Measurements from ENCODE around the gene TWSG1. TPM values are rescaled to one million over a fixed set of nuclear protein-coding genes. Genes with fewer than 3 reads are reported as not detected.
A peak's percentile ranks its signal among the peaks of the same experiment; 100 is the strongest.

Gene TWSG1
- total RNA-seq, 3 donors from 2014 or later: 34.4 to 45.9 (median 42.7) TPM

DNA sequence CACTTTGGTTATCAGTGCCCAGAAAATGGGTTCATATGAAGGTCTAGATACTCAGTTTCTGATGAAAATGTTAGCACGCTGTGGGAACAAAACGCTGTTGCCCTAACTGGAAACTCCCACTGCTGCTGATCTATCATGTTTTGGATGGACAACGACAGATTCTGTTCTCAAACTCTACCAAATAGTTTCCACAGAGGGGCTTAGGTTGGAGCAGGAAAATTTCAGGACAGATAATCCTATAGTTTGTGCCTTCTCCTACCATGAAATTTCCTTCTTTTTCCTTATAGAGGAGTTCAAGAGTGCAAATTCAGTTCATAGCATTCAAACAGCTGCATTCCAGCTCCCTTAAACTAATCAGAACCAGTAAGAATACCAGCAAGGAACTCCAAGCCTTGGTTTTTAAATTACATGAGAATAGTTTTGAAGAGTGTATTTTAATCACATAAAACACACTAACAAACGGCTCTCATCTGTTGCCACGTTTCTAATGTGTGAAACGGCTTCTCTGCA lies 82.0 kb downstream of the TWSG1 start:
- no peaks in the 10 kb centered on the region for H3K27me3 ChIP-seq
- H3K4me1 ChIP-seq: peaks cover 0 to 4% of the 10 kb centered on the region in 2 donors
- TF ChIP-seq POLR2AphosphoS5 (IDR thresholded peaks at IDR 0.05) (no peak), POLR2A (IDR thresholded peaks at IDR 0.05) (no peak), CTCF (IDR thresholded peaks at IDR 0.05) (no peak)
- H3K27ac ChIP-seq: peak overlapping the region; percentile 12 to 70
- DNase-seq (ENCODE audit: low spot score in 2 of 2): no peak
- intact Hi-C loops (cut with DNase I; ENCODE audit: low total_unique reads): no loop called here
- H3K9me3 ChIP-seq: no peaks in the 10 kb centered on the region
- H3K4me3 ChIP-seq: peak overlapping the region in 2 of 3 donors; percentile 24 to 44
- no peaks in the 10 kb centered on the region for H3K36me3 ChIP-seq

DNA sequence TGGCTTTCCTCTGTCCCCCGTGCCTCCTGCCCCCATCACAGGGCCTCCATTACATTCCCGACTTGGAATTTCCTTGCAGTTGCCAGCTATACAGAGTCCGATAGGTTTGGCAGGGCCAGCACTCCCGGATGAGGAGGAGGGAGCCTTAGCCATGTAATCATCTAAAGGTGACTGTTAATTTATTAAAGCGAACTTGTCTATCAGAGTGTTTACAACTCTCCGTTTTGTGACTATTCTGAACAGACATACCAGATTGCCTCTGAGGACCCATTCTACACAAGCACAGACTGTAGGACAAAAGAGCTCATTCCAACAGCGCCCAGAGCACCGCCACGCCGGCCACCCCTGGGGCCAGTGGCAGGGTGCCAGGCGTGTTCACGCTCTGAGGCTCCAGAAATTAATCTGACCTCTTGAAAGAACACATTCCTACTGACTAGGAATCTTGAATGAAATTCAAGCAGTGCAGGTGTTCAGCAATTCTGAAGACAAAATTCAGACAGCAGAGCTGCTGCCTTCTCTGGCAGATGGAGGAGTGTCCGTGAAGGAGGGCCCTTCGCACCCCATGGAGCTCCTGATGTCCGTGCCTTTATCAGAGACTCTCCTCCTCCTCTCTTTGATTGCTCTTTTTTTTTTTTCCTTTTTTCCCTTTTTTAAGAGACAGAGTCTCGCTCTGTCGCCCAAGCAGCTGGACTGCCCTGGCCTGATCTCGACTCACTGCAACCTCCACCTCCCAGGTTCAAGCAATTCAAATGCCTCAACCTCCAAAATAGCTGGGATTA lies 82.7 kb downstream of the TWSG1 start:
- intact Hi-C loops (cut with DNase I; ENCODE audit: low total_unique reads): no loop called here
- peaks cover 0 to 4% of the 10 kb centered on the region in 2 donors for H3K4me1 ChIP-seq
- H3K9me3 ChIP-seq: no peaks in the 10 kb centered on the region
- no peaks in the 10 kb centered on the region for H3K36me3 ChIP-seq
- no peak for DNase-seq (ENCODE audit: low spot score in 2 of 2)
- no peak for TF ChIP-seq CTCF (IDR thresholded peaks at IDR 0.05)
- TF ChIP-seq POLR2A (IDR thresholded peaks at IDR 0.05): no peak
- TF ChIP-seq POLR2AphosphoS5 (IDR thresholded peaks at IDR 0.05): no peak
- peak overlapping the region; percentile 12 to 70 for H3K27ac ChIP-seq
- H3K27me3 ChIP-seq: no peaks in the 10 kb centered on the region
- peak overlapping the region in 2 of 3 donors; percentile 24 to 44 for H3K4me3 ChIP-seq

DNA sequence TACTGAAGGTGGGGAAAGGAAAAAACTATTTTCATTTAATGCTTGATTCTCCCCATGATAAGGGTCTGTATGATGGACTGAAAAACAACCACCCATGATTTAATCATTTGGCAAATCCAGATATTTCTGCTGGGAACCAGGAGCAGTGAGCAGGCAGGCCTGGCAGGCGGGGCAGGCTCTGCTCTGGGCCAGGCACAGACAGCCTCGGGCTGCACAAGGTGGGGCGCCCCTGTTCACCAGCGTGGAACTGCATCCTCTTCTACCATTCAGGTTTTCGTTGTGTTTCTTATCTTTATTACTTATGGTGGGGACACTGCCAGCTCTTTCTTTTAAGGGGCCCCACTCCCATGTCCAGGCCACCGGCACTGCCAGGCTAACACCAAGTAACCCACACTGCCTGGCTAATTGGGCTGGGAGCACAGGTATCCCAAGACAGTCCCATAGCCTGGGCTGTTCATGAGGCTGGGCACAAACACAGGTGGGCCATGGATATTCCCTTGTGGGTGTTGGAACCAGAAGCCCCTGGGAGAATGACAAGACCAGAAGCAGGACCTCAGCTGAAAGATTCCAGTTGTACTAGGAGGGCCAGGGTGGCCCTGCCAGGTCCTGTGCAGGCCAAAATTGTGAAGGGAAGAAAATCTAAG lies 83.6 kb downstream of the TWSG1 start:
- Histone ChIP-seq H3K27me3 (no peaks in the 10 kb centered on the region), H3K36me3 (no peaks in the 10 kb centered on the region), H3K27ac (no peak overlapping the region), H3K9me3 (no peaks in the 10 kb centered on the region), H3K4me3 (no peak overlapping the region), H3K4me1 (peaks cover 0 to 4% of the 10 kb centered on the region in 2 donors)
- intact Hi-C loops (cut with DNase I; ENCODE audit: low total_unique reads): no loop called here
- no peak for DNase-seq (ENCODE audit: low spot score in 2 of 2)
- TF ChIP-seq POLR2AphosphoS5 (IDR thresholded peaks at IDR 0.05) (no peak), POLR2A (IDR thresholded peaks at IDR 0.05) (no peak), CTCF (IDR thresholded peaks at IDR 0.05) (no peak)

DNA sequence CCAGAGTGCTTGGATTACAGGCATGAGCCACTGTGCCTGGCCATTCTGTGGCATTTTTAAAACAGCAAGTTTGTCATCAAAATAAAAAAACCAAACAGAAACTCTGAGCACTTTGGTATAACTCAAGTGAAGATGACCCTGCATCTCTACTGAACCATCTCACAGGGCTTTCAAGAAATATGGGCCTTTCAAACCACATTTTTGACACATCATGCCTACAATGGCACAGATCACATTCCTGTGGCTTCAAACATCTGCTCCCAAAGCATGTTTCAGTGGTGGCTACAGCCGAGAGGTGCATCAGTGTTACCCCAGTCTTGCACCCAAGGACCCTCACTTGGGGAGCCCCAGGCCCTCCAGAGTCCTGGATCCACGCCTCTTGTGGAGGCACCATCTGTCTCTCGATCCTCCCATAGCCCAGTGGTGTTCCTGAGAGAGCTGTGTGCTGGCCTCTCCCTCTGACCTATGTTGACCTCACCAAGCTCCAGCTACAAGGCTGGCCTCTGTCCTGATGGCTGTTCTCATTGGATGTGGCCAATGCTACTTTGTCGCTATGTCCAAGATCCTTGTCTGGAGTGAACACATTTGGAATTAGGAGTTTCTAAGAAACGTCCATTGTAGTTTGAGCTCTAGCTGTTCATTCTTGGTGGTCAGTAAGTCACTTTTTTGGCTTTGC lies 85.5 kb downstream of the TWSG1 start:
- H3K4me3 ChIP-seq: no peak overlapping the region
- H3K9me3 ChIP-seq: no peaks in the 10 kb centered on the region
- no peaks in the 10 kb centered on the region for H3K36me3 ChIP-seq
- intact Hi-C loops (cut with DNase I; ENCODE audit: low total_unique reads): no loop called here
- peaks cover 0 to 4% of the 10 kb centered on the region in 2 donors for H3K4me1 ChIP-seq
- DNase-seq (ENCODE audit: low spot score in 2 of 2): no peak
- no peaks in the 10 kb centered on the region for H3K27me3 ChIP-seq
- TF ChIP-seq POLR2A (IDR thresholded peaks at IDR 0.05) (no peak), POLR2AphosphoS5 (IDR thresholded peaks at IDR 0.05) (no peak), CTCF (IDR thresholded peaks at IDR 0.05) (no peak)
- no peak overlapping the region for H3K27ac ChIP-seq

Data from breast epithelium (tissue), 4 donors.